PFSK-1 (cell line): ENCODE results near the gene PCP4.

Experiments
- FOXP2 ChIP-seq: optimal IDR thresholded peaks from 2 replicates; pipeline ENCODE3; 2011; ENCODE audit warnings: borderline replicate concordance, control low read depth, inconsistent platforms; ENCODE audit not compliant: insufficient read depth; ENCODE audit errors: extremely low read length, extremely low read depth
- POLR2AphosphoS5 ChIP-seq: IDR thresholded peaks from 2 replicates; pipeline ENCODE4 v1.6.1; 2012; ENCODE audit warnings: low read depth, mild to moderate bottlenecking, control low read depth, low read length, moderate library complexity
- TF ChIP-seq, protein P1 (sequence below), 2 experiments: IDR thresholded peaks; 2 replicates each; pipeline versions ENCODE4 v1.6.1 to v1.8.0; 2011 to 2012; ENCODE audit warnings: low read depth in 2 of 2, low read length in 2 of 2, control low read depth in 1 of 2, inconsistent platforms in 1 of 2, mild to moderate bottlenecking in 1 of 2, moderate library complexity in 1 of 2; ENCODE audit not compliant: insufficient read depth in 1 of 2

DNA sequence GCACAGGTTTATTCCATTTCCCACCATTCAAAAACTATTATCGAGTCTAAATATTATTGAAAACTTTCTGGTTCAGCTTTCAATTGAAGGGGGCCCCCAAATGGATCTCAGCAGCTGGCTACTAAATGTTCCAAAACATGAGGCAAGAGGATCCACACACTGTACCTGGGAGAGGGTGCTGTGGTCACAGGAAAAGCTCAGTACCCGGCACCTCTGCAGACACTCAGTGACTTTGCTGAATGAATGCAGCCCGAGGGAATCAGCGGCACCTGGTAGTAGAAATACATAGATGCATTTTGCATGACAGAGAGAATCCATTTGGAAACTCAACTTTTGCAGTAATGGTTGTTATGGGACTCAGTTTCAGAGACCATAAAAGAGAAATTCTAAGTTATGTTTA is 89.3 kb downstream of the PCP4 start:
- no peak for TF ChIP-seq FOXP2
- TF ChIP-seq, protein P1, sequence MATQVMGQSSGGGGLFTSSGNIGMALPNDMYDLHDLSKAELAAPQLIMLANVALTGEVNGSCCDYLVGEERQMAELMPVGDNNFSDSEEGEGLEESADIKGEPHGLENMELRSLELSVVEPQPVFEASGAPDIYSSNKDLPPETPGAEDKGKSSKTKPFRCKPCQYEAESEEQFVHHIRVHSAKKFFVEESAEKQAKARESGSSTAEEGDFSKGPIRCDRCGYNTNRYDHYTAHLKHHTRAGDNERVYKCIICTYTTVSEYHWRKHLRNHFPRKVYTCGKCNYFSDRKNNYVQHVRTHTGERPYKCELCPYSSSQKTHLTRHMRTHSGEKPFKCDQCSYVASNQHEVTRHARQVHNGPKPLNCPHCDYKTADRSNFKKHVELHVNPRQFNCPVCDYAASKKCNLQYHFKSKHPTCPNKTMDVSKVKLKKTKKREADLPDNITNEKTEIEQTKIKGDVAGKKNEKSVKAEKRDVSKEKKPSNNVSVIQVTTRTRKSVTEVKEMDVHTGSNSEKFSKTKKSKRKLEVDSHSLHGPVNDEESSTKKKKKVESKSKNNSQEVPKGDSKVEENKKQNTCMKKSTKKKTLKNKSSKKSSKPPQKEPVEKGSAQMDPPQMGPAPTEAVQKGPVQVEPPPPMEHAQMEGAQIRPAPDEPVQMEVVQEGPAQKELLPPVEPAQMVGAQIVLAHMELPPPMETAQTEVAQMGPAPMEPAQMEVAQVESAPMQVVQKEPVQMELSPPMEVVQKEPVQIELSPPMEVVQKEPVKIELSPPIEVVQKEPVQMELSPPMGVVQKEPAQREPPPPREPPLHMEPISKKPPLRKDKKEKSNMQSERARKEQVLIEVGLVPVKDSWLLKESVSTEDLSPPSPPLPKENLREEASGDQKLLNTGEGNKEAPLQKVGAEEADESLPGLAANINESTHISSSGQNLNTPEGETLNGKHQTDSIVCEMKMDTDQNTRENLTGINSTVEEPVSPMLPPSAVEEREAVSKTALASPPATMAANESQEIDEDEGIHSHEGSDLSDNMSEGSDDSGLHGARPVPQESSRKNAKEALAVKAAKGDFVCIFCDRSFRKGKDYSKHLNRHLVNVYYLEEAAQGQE (IDR thresholded peaks at IDR 0.05; ENCODE audit: insufficient read depth in 1 of 2, low read depth in 2 of 2, low read length in 2 of 2), result no peak
- TF ChIP-seq POLR2AphosphoS5, result no peak
